ENCODE results near the gene MORN4. TPM values are rescaled to one million over a fixed set of nuclear protein-coding genes. Genes with fewer than 3 reads are reported as not detected.
"Not testable (repeated sequence)": the region's sequence is repeated elsewhere in the genome, so short reads cannot be mapped to it uniquely, and the experiment has no call there.

MORN4 gene
- polyA plus RNA-seq, 4 donors, result 4.0 to 15.5 TPM; not detected in 2

- DNase-seq (peak in 1 of 2 donors; percentile 35), FAIRE-seq (no peak)
- Histone ChIP-seq H3K36me3 (ENCODE audit: control insufficient read depth in 3 of 3, insufficient read depth in 2 of 3, low read depth in 1 of 3, low read length in 3 of 3) (peaks cover 3 to 42% (median 10%) of the 10 kb centered on the region in 3 donors), H3K27me3 (ENCODE audit: control insufficient read depth in 3 of 3, insufficient read depth in 3 of 3, low read length in 3 of 3) (no peaks in the 10 kb centered on the region), H3K9me3 (ENCODE audit: control insufficient read depth in 2 of 2, insufficient read depth in 1 of 2, low read depth in 1 of 2, low read length in 1 of 2) (no peaks in the 10 kb centered on the region), H3K4me1 (ENCODE audit: control insufficient read depth in 3 of 3, insufficient read depth in 2 of 3, low read depth in 1 of 3, low read length in 2 of 3) (peaks cover 3 to 66% (median 5%) of the 10 kb centered on the region in 3 donors), H3K27ac (ENCODE audit: low read depth in 1 of 3, low read length in 2 of 3) (peak overlapping the region in 1 of 3 donors; percentile 87), H3K4me3 (ENCODE audit: low read depth in 1 of 3, low read length in 3 of 3) (no peak overlapping the region)
- 66 to 83% (median 67%) methylated on average over 6 of the region's 6 CpGs for WGBS, 3 donors
Observed at GRCh38 chr10:97667463-97667862, 34.2 kb upstream of the MORN4 start.

GRCh38 chr10:97666992-97667391, 33.7 kb upstream of the MORN4 start:
- FAIRE-seq, result no peak
- no peaks in the 10 kb centered on the region for H3K27me3 ChIP-seq (ENCODE audit: control insufficient read depth in 3 of 3, insufficient read depth in 3 of 3, low read length in 3 of 3)
- peak overlapping the region in 1 of 3 donors; percentile 87 for H3K27ac ChIP-seq (ENCODE audit: low read depth in 1 of 3, low read length in 2 of 3)
- peaks cover 3 to 42% (median 10%) of the 10 kb centered on the region in 3 donors for H3K36me3 ChIP-seq (ENCODE audit: control insufficient read depth in 3 of 3, insufficient read depth in 2 of 3, low read depth in 1 of 3, low read length in 3 of 3)
- DNase-seq, result no peak
- peaks cover 3 to 67% (median 6%) of the 10 kb centered on the region in 3 donors for H3K4me1 ChIP-seq (ENCODE audit: control insufficient read depth in 3 of 3, insufficient read depth in 2 of 3, low read depth in 1 of 3, low read length in 2 of 3)
- 90 to 94% (median 93%) methylated on average over 7 of the region's 7 CpGs for WGBS, 3 donors
- H3K4me3 ChIP-seq (ENCODE audit: low read depth in 1 of 3, low read length in 3 of 3), result no peak overlapping the region
- no peaks in the 10 kb centered on the region for H3K9me3 ChIP-seq (ENCODE audit: control insufficient read depth in 2 of 2, insufficient read depth in 1 of 2, low read depth in 1 of 2, low read length in 1 of 2)

- peak overlapping the region in 2 of 3 donors; percentile 64 to 85 for H3K27ac ChIP-seq (ENCODE audit: low read depth in 1 of 3, low read length in 2 of 3)
- H3K27me3 ChIP-seq (ENCODE audit: control insufficient read depth in 3 of 3, insufficient read depth in 3 of 3, low read length in 3 of 3), result no peaks in the 10 kb centered on the region
- peak; percentile 92 to 96 for DNase-seq
- WGBS, 3 donors, result 19 to 69% (median 38%) methylated on average over 1 of the region's 1 CpG
- H3K36me3 ChIP-seq (ENCODE audit: control insufficient read depth in 3 of 3, insufficient read depth in 2 of 3, low read depth in 1 of 3, low read length in 3 of 3), result peaks cover 3 to 35% (median 7%) of the 10 kb centered on the region in 3 donors
- peak; percentile 87 for FAIRE-seq
- H3K4me1 ChIP-seq (ENCODE audit: control insufficient read depth in 3 of 3, insufficient read depth in 2 of 3, low read depth in 1 of 3, low read length in 2 of 3), result peaks cover 3 to 59% (median 6%) of the 10 kb centered on the region in 3 donors
- H3K4me3 ChIP-seq (ENCODE audit: low read depth in 1 of 3, low read length in 3 of 3), result no peak overlapping the region
- H3K9me3 ChIP-seq (ENCODE audit: control insufficient read depth in 2 of 2, insufficient read depth in 1 of 2, low read depth in 1 of 2, low read length in 1 of 2), result no peaks in the 10 kb centered on the region
Observed at GRCh38 chr10:97664282-97664850, 31.1 kb upstream of the MORN4 start.

- DNase-seq, result no peak
- Histone ChIP-seq H3K4me3 (ENCODE audit: low read depth in 1 of 3, low read length in 3 of 3) (no peak overlapping the region), H3K36me3 (ENCODE audit: control insufficient read depth in 3 of 3, insufficient read depth in 2 of 3, low read depth in 1 of 3, low read length in 3 of 3) (peaks cover 5 to 38% (median 6%) of the 10 kb centered on the region in 3 donors), H3K27me3 (ENCODE audit: control insufficient read depth in 3 of 3, insufficient read depth in 3 of 3, low read length in 3 of 3) (no peaks in the 10 kb centered on the region), H3K4me1 (ENCODE audit: control insufficient read depth in 3 of 3, insufficient read depth in 2 of 3, low read depth in 1 of 3, low read length in 2 of 3) (peaks cover 3 to 19% (median 4%) of the 10 kb centered on the region in 3 donors), H3K27ac (ENCODE audit: low read depth in 1 of 3, low read length in 2 of 3) (no peak overlapping the region), H3K9me3 (ENCODE audit: control insufficient read depth in 2 of 2, insufficient read depth in 1 of 2, low read depth in 1 of 2, low read length in 1 of 2) (no peaks in the 10 kb centered on the region)
- FAIRE-seq, result no peak
- WGBS, 3 donors, result 70 to 88% (median 76%) methylated on average over 1 of the region's 1 CpG
Observed at GRCh38 chr10:97659589-97659988, 26.3 kb upstream of the MORN4 start.

- Histone ChIP-seq H3K4me1 (ENCODE audit: control insufficient read depth in 3 of 3, insufficient read depth in 2 of 3, low read depth in 1 of 3, low read length in 2 of 3) (no peaks in the 10 kb centered on the region), H3K27me3 (ENCODE audit: control insufficient read depth in 3 of 3, insufficient read depth in 3 of 3, low read length in 3 of 3) (no peaks in the 10 kb centered on the region), H3K27ac (ENCODE audit: low read depth in 1 of 3, low read length in 2 of 3) (no peak overlapping the region), H3K36me3 (ENCODE audit: control insufficient read depth in 3 of 3, insufficient read depth in 2 of 3, low read depth in 1 of 3, low read length in 3 of 3) (peaks cover 2 to 41% (median 12%) of the 10 kb centered on the region in 3 donors), H3K4me3 (ENCODE audit: low read depth in 1 of 3, low read length in 3 of 3) (no peak overlapping the region), H3K9me3 (ENCODE audit: control insufficient read depth in 2 of 2, insufficient read depth in 1 of 2, low read depth in 1 of 2, low read length in 1 of 2) (no peaks in the 10 kb centered on the region)
- DNase-seq (no peak), FAIRE-seq (no peak)
- 88 to 95% (median 91%) methylated on average over 5 of the region's 5 CpGs for WGBS, 3 donors
Observed at GRCh38 chr10:97656777-97657176, 23.5 kb upstream of the MORN4 start.

- WGBS, 3 donors, result 90 to 94% (median 93%) methylated on average over 3 of the region's 3 CpGs
- Histone ChIP-seq H3K36me3 (ENCODE audit: control insufficient read depth in 3 of 3, insufficient read depth in 2 of 3, low read depth in 1 of 3, low read length in 3 of 3) (peaks cover 7 to 41% (median 12%) of the 10 kb centered on the region in 3 donors), H3K27me3 (ENCODE audit: control insufficient read depth in 3 of 3, insufficient read depth in 3 of 3, low read length in 3 of 3) (no peaks in the 10 kb centered on the region), H3K27ac (ENCODE audit: low read depth in 1 of 3, low read length in 2 of 3) (no peak overlapping the region), H3K4me3 (ENCODE audit: low read depth in 1 of 3, low read length in 3 of 3) (no peak overlapping the region), H3K9me3 (ENCODE audit: control insufficient read depth in 2 of 2, insufficient read depth in 1 of 2, low read depth in 1 of 2, low read length in 1 of 2) (no peaks in the 10 kb centered on the region), H3K4me1 (ENCODE audit: control insufficient read depth in 3 of 3, insufficient read depth in 2 of 3, low read depth in 1 of 3, low read length in 2 of 3) (peaks cover 0 to 21% (median 4%) of the 10 kb centered on the region in 3 donors)
- DNase-seq (no peak), FAIRE-seq (no peak)
Observed at GRCh38 chr10:97651773-97652172, 18.5 kb upstream of the MORN4 start.

- FAIRE-seq, result no peak
- Histone ChIP-seq H3K36me3 (ENCODE audit: control insufficient read depth in 3 of 3, insufficient read depth in 2 of 3, low read depth in 1 of 3, low read length in 3 of 3) (peaks cover 7 to 41% (median 8%) of the 10 kb centered on the region in 3 donors), H3K27me3 (ENCODE audit: control insufficient read depth in 3 of 3, insufficient read depth in 3 of 3, low read length in 3 of 3) (no peaks in the 10 kb centered on the region)
Observed at GRCh38 chr10:97650726-97651125, 17.4 kb upstream of the MORN4 start.

GRCh38 chr10:97649405-97649750, 16.1 kb upstream of the MORN4 start:
- 92 to 97% (median 96%) methylated on average over 3 to 4 of the region's 4 CpGs for WGBS, 3 donors
- H3K4me3 ChIP-seq (ENCODE audit: low read depth in 1 of 3, low read length in 3 of 3); H3K27me3 ChIP-seq (ENCODE audit: control insufficient read depth in 3 of 3, insufficient read depth in 3 of 3, low read length in 3 of 3); FAIRE-seq; H3K9me3 ChIP-seq (ENCODE audit: control insufficient read depth in 2 of 2, insufficient read depth in 1 of 2, low read depth in 1 of 2, low read length in 1 of 2); DNase-seq: not testable (repeated sequence)
- Histone ChIP-seq H3K4me1 (ENCODE audit: control insufficient read depth in 3 of 3, insufficient read depth in 2 of 3, low read depth in 1 of 3, low read length in 2 of 3) (peaks cover 0 to 21% (median 4%) of the 10 kb centered on the region in 3 donors), H3K36me3 (ENCODE audit: control insufficient read depth in 3 of 3, insufficient read depth in 2 of 3, low read depth in 1 of 3, low read length in 3 of 3) (peaks cover 5 to 40% (median 11%) of the 10 kb centered on the region in 3 donors), H3K27ac (ENCODE audit: low read depth in 1 of 3, low read length in 2 of 3) (peak overlapping the region in 2 of 3 donors; percentile 40 to 73)

More at GRCh38 chr10:97650726-97651125, 17.4 kb upstream of the MORN4 start:
- no peak for DNase-seq
- Histone ChIP-seq H3K27ac (ENCODE audit: low read depth in 1 of 3, low read length in 2 of 3) (no peak overlapping the region), H3K4me3 (ENCODE audit: low read depth in 1 of 3, low read length in 3 of 3) (no peak overlapping the region), H3K9me3 (ENCODE audit: control insufficient read depth in 2 of 2, insufficient read depth in 1 of 2, low read depth in 1 of 2, low read length in 1 of 2) (no peaks in the 10 kb centered on the region), H3K4me1 (ENCODE audit: control insufficient read depth in 3 of 3, insufficient read depth in 2 of 3, low read depth in 1 of 3, low read length in 2 of 3) (peaks cover 0 to 21% (median 4%) of the 10 kb centered on the region in 3 donors)
- 88 to 93% (median 91%) methylated on average over 3 of the region's 3 CpGs for WGBS, 3 donors

Data from small intestine (tissue), 7 donors.